HEK293T (cell line): ENCODE results near the gene ZNF362.

Experiments
- CTCF ChIA-PET: fragments of 350-600 bp; formaldehyde crosslinking; extraction: SDS; loops from one replicate; lab custom pipeline; 2021; ENCODE audit warnings: antibody characterized with exemption, inconsistent platforms; lab: Yijun Ruan, JAX
- POLR2A ChIA-PET: fragments of 350-600 bp; formaldehyde crosslinking; extraction: SDS; loops from one replicate; lab custom pipeline; 2020; ENCODE audit warnings: antibody characterized with exemption, inconsistent platforms; lab: Yijun Ruan, JAX
- DNase-seq: peaks from one replicate; pipeline ENCODE4 v3.0.0; 2012; ENCODE audit warnings: mixed read lengths; ENCODE audit errors: extremely low spot score
- ARNT ChIP-seq: fragments of 450-650 bp; IDR thresholded peaks from 2 replicates; pipeline ENCODE4 v1.6.1; 2017; ENCODE audit warnings: mild to moderate bottlenecking
- BHLHE40 ChIP-seq: fragments of 450-650 bp; IDR thresholded peaks from 2 replicates; pipeline ENCODE4 v1.6.1; 2016; ENCODE audit warnings: mild to moderate bottlenecking, moderate library complexity, borderline replicate concordance
- CTBP1 ChIP-seq: fragments of 450-650 bp; IDR thresholded peaks from 2 replicates; pipeline ENCODE4 v1.6.1; 2016; ENCODE audit warnings: borderline replicate concordance
- ELF4 ChIP-seq: fragments of 450-650 bp; IDR thresholded peaks from 2 replicates; pipeline ENCODE4 v1.6.1; 2017; ENCODE audit warnings: antibody characterized with exemption
- FOXA1 ChIP-seq: fragments of 450-650 bp; IDR thresholded peaks from 2 replicates; pipeline ENCODE4 v1.6.1; 2016; ENCODE audit warnings: mild to moderate bottlenecking
- FOXK2 ChIP-seq: fragments of 450-650 bp; IDR thresholded peaks from 2 replicates; pipeline ENCODE4 v1.6.1; 2016; ENCODE audit warnings: mild to moderate bottlenecking
- FOXM1 ChIP-seq: fragments of 450-650 bp; IDR thresholded peaks from 2 replicates; pipeline ENCODE4 v1.6.1; 2017; ENCODE audit warnings: mild to moderate bottlenecking, borderline replicate concordance
- HDGF ChIP-seq: fragments of 450-650 bp; IDR thresholded peaks from 2 replicates; pipeline ENCODE4 v1.6.1; 2017; ENCODE audit warnings: antibody characterized with exemption, borderline replicate concordance
- L3MBTL2 ChIP-seq: fragments of 450-650 bp; conservative IDR thresholded peaks from 2 replicates; pipeline ENCODE4 v1.6.1; 2016; ENCODE audit warnings: mild to moderate bottlenecking
- LEF1 ChIP-seq: fragments of 450-650 bp; IDR thresholded peaks from 2 replicates; pipeline ENCODE4 v1.6.1; 2017; ENCODE audit warnings: mild to moderate bottlenecking, borderline replicate concordance
- NFRKB ChIP-seq: fragments of 450-650 bp; IDR thresholded peaks from 2 replicates; pipeline ENCODE4 v1.6.1; 2016; ENCODE audit warnings: mild to moderate bottlenecking, moderate library complexity
- PKNOX1 ChIP-seq: fragments of 450-650 bp; IDR thresholded peaks from 2 replicates; pipeline ENCODE4 v1.6.1; 2016
- SP1 ChIP-seq: fragments of 450-650 bp; IDR thresholded peaks from 2 replicates; pipeline ENCODE4 v1.6.1; 2017
- SUZ12 ChIP-seq: fragments of 450-650 bp; IDR thresholded peaks from 2 replicates; pipeline ENCODE4 v1.6.1; 2016; ENCODE audit warnings: mild to moderate bottlenecking
- TARDBP ChIP-seq: fragments of 450-650 bp; IDR thresholded peaks from 2 replicates; pipeline ENCODE4 v1.6.1; 2016
- ZNF384 ChIP-seq: fragments of 450-650 bp; IDR thresholded peaks from 2 replicates; pipeline ENCODE4 v1.6.1; 2016

Gene ZNF362

GRCh38 chr1:33256471-33257206, at the start of gene ZNF362:
Gene ZNF362 (plus strand): TSS chr1:33256492. CDS start chr1:33270575, 14,083 bp downstream.
- POLR2A ChIA-PET = no interaction called here
- CTCF ChIA-PET = interaction anchor here (0.6 to 0.7 kb wide), 2 partner anchors 219 to 293 kb away, joined by 4 to 5 read pairs; no protein-coding TSS in a partner anchor
- TF ChIP-seq NFRKB = peak; percentile 77
- no peak for TF ChIP-seq TARDBP
- no peak for TF ChIP-seq PKNOX1
- no peak for TF ChIP-seq BHLHE40
- 0 out of 2 replicates have a peak, but pooled peaks have one; percentile 0 for TF ChIP-seq ARNT
- no peak for TF ChIP-seq FOXA1
- TF ChIP-seq HDGF = no peak
- TF ChIP-seq ZNF384 = no peak
- TF ChIP-seq FOXK2 = no peak
- TF ChIP-seq FOXM1 = no peak
- DNase-seq = peak; percentile 89

GRCh38 chr1:33211972-33212371, 44.3 kb upstream of the ZNF362 start:
- no peak for DNase-seq
- POLR2A ChIA-PET = no interaction called here
- CTCF ChIA-PET = no interaction called here
- TF ChIP-seq HDGF (no peak), FOXK2 (no peak), BHLHE40 (no peak), L3MBTL2 (no peak), ZNF384 (no peak), FOXA1 (no peak), TARDBP (no peak), SUZ12 (no peak), NFRKB (no peak), ARNT (no peak), LEF1 (no peak), PKNOX1 (no peak), CTBP1 (no peak), FOXM1 (no peak), ELF4 (no peak), SP1 (no peak)

GRCh38 chr1:33219886-33220661, 36.2 kb upstream of the ZNF362 start:
- ChIA-PET CTCF (no interaction called here), POLR2A (no interaction called here)
- peak; percentile 27 for DNase-seq
- TF ChIP-seq ELF4 = no peak
- no peak for TF ChIP-seq PKNOX1
- TF ChIP-seq SP1 = no peak
- no peak for TF ChIP-seq TARDBP
- TF ChIP-seq BHLHE40 = no peak
- TF ChIP-seq ARNT = no peak
- TF ChIP-seq FOXM1 = no peak
- TF ChIP-seq FOXK2 = no peak

GRCh38 chr1:33220676-33221384, 35.5 kb upstream of the ZNF362 start:
- ChIA-PET CTCF (no interaction called here), POLR2A (no interaction called here)
- peak; percentile 8 for DNase-seq

More at GRCh38 chr1:33220676-33221384, 35.5 kb upstream of the ZNF362 start:
- TF ChIP-seq TARDBP = no peak
- no peak for TF ChIP-seq FOXM1
- no peak for TF ChIP-seq SUZ12
- no peak for TF ChIP-seq CTBP1
- TF ChIP-seq ELF4 = no peak
- no peak for TF ChIP-seq BHLHE40
- TF ChIP-seq ARNT = no peak
- TF ChIP-seq PKNOX1 = no peak
- no peak for TF ChIP-seq ZNF384
- no peak for TF ChIP-seq L3MBTL2
- no peak for TF ChIP-seq SP1
- TF ChIP-seq LEF1 = no peak
- no peak for TF ChIP-seq FOXK2
